Body of pancreas (tissue), 4 donors: ENCODE results near the gene PLCB4. TPM values are rescaled to one million over a fixed set of nuclear protein-coding genes. Genes with fewer than 3 reads are reported as not detected.

ENCODE experiments used
- ATAC-seq: fragments of 150-250 bp; one replicate; pipeline ENCODE4 v1.9.1; 2016
- DNase-seq, 4 donors: peaks; one replicate each; pipeline ENCODE4 v3.0.0-alpha.2; 2019
- H3K27ac ChIP-seq, 4 donors: fragments of 200-600 bp; sonication (generic); 1 replicate in 3 of 4; 2 replicates in 1 of 4; pipeline versions ENCODE4 v1.5.1 to v1.6.1; 2016 to 2019; ENCODE audit warnings: mild to moderate bottlenecking in 1 of 4, mixed read lengths in 1 of 4, moderate library complexity in 1 of 4
- H3K27me3 ChIP-seq, 2 donors: fragments of 200-600 bp; sonication (generic); one replicate each; pipeline ENCODE4 v1.6.0; 2016; ENCODE audit warnings: mild to moderate bottlenecking in 1 of 2
- H3K36me3 ChIP-seq, 2 donors: fragments of 200-600 bp; sonication (generic); replicated peaks in 1 of 2; 2 replicates each; pipeline ENCODE4 v1.5.1; 2016; ENCODE audit warnings: low read depth in 2 of 2; ENCODE audit not compliant: insufficient read depth in 1 of 2
- H3K4me1 ChIP-seq: fragments of 200-600 bp; sonication (generic); one replicate; pipeline ENCODE4 v1.6.0; 2016
- H3K4me3 ChIP-seq, 2 donors: fragments of 200-600 bp; sonication (generic); 1 replicate in 1 of 2; 2 replicates in 1 of 2; pipeline ENCODE4 v1.5.1; 2016 to 2019
- H3K9me3 ChIP-seq, 3 donors: fragments of 200-600 bp; sonication (generic); 1 replicate in 2 of 3; 2 replicates in 1 of 3; pipeline ENCODE4 v1.5.1; 2016
- POLR2A ChIP-seq, 3 donors: fragments of 450-650 bp; IDR thresholded peaks; one replicate each; pipeline ENCODE4 v1.6.1; 2016; ENCODE audit warnings: antibody characterized with exemption in 3 of 3, mild to moderate bottlenecking in 2 of 3
- WGBS, 2 donors: methylation state at CpG; one replicate each; pipeline ENCODE4 v1.1.5; 2017; 5-methylcytosine and 5-hydroxymethylcytosine counted together
- intact Hi-C: fragments of 100-400 bp; cut with DNase I; formaldehyde crosslinking; loops from one replicate; pipeline ENCODE4 v1.15.1; 2023
- total RNA-seq, 2 donors: library from RNA; depleted of rRNA; stranded (reverse); fragments of >200 nt; gene quantifications; one replicate each; pipeline ENCODE4 v1.1.0, GENCODE V29; 2016
- TF ChIP-seq, protein P1 (sequence below), 7 experiments: fragments of 450-650 bp in 4 of 7; fragments of 200-600 bp in 3 of 7; sonication (generic) in 3 of 7; IDR thresholded peaks; one replicate each; pipeline ENCODE4 v1.5.1; 2016 to 2019; ENCODE audit warnings: antibody characterized with exemption in 7 of 7

The PLCB4 gene
- total RNA-seq, 2 donors from 2014 or later, result 1.3 to 3.4 TPM

GRCh38 chr20:9395971-9396370 is 327.1 kb downstream of the PLCB4 start:
- TF ChIP-seq, protein P1, sequence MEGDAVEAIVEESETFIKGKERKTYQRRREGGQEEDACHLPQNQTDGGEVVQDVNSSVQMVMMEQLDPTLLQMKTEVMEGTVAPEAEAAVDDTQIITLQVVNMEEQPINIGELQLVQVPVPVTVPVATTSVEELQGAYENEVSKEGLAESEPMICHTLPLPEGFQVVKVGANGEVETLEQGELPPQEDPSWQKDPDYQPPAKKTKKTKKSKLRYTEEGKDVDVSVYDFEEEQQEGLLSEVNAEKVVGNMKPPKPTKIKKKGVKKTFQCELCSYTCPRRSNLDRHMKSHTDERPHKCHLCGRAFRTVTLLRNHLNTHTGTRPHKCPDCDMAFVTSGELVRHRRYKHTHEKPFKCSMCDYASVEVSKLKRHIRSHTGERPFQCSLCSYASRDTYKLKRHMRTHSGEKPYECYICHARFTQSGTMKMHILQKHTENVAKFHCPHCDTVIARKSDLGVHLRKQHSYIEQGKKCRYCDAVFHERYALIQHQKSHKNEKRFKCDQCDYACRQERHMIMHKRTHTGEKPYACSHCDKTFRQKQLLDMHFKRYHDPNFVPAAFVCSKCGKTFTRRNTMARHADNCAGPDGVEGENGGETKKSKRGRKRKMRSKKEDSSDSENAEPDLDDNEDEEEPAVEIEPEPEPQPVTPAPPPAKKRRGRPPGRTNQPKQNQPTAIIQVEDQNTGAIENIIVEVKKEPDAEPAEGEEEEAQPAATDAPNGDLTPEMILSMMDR (IDR thresholded peaks at IDR 0.05), result no peak
- TF ChIP-seq POLR2A (IDR thresholded peaks at IDR 0.05), result no peak
- Histone ChIP-seq H3K9me3 (no peaks in the 10 kb centered on the region), H3K27ac (no peak overlapping the region), H3K27me3 (no peaks in the 10 kb centered on the region), H3K4me3 (no peak overlapping the region), H3K4me1 (no peaks in the 10 kb centered on the region), H3K36me3 (no peaks in the 10 kb centered on the region)
- intact Hi-C loops, result no loop called here
- DNase-seq (no peak), ATAC-seq (no peak)
- 63 to 75% methylated on average over 1 of the region's 1 CpG for WGBS, 2 donors

DNA sequence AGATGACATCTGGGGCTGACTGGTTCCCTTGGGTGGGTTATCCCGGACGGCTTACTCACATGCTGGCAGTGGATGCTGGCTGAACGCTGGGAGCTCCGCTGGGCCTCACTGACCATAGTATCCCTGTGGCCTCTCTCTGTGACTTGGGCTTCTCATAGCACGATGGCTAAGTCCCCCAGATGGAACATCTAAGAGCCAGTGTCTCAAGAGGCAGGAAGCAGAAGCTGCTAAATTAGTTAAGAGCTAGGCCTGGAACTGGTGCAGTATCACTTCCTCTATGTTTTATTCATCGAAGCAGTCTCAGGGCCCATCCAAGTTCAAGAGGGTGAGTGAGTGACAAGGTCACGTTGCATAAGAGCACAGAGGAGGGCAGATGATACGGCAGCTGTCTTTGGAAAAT is 329.0 kb downstream of the PLCB4 start:
- TF ChIP-seq, protein P1 (IDR thresholded peaks at IDR 0.05), result no peak
- TF ChIP-seq POLR2A (IDR thresholded peaks at IDR 0.05), result no peak
- ATAC-seq, result no peak
- intact Hi-C loops, result no loop called here
- no peaks in the 10 kb centered on the region for H3K27me3 ChIP-seq
- 68 to 70% methylated on average over 7 to 8 of the region's 8 CpGs for WGBS, 2 donors
- no peak overlapping the region for H3K27ac ChIP-seq
- H3K4me3 ChIP-seq, result no peak overlapping the region
- H3K4me1 ChIP-seq, result no peaks in the 10 kb centered on the region
- no peaks in the 10 kb centered on the region for H3K9me3 ChIP-seq
- DNase-seq, result peak in 1 of 4 donors; percentile 51
- no peaks in the 10 kb centered on the region for H3K36me3 ChIP-seq

- no peak for ATAC-seq
- intact Hi-C loops, result no loop called here
- no peak for DNase-seq
- Histone ChIP-seq H3K27ac (no peak overlapping the region), H3K4me3 (no peak overlapping the region), H3K36me3 (no peaks in the 10 kb centered on the region), H3K27me3 (no peaks in the 10 kb centered on the region), H3K4me1 (no peaks in the 10 kb centered on the region), H3K9me3 (no peaks in the 10 kb centered on the region)
- 71 to 80% methylated on average over 4 of the region's 4 CpGs for WGBS, 2 donors
- TF ChIP-seq, protein P1 (IDR thresholded peaks at IDR 0.05), result no peak
Observed at GRCh38 chr20:9398882-9399281, 330.0 kb downstream of the PLCB4 start.

- ATAC-seq (no peak), DNase-seq (no peak)
- no peaks in the 10 kb centered on the region for H3K9me3 ChIP-seq
- 50 to 59% methylated on average over 1 of the region's 1 CpG for WGBS, 2 donors
- intact Hi-C loops, result no loop called here
- H3K4me1 ChIP-seq, result no peaks in the 10 kb centered on the region
- H3K27me3 ChIP-seq, result no peaks in the 10 kb centered on the region
- no peak overlapping the region for H3K27ac ChIP-seq
- no peaks in the 10 kb centered on the region for H3K36me3 ChIP-seq
- TF ChIP-seq POLR2A (IDR thresholded peaks at IDR 0.05), result no peak
- TF ChIP-seq, protein P1 (IDR thresholded peaks at IDR 0.05), result no peak
- H3K4me3 ChIP-seq, result no peak overlapping the region
Observed at GRCh38 chr20:9399322-9399721, 330.4 kb downstream of the PLCB4 start.

- Histone ChIP-seq H3K9me3 (no peaks in the 10 kb centered on the region), H3K36me3 (no peaks in the 10 kb centered on the region), H3K4me3 (no peak overlapping the region), H3K27me3 (no peaks in the 10 kb centered on the region), H3K27ac (no peak overlapping the region), H3K4me1 (no peaks in the 10 kb centered on the region)
- intact Hi-C loops, result no loop called here
- DNase-seq (no peak), ATAC-seq (no peak)
- 53 to 61% methylated on average over 4 of the region's 4 CpGs for WGBS, 2 donors
- no peak for TF ChIP-seq POLR2A (IDR thresholded peaks at IDR 0.05)
- TF ChIP-seq, protein P1 (IDR thresholded peaks at IDR 0.05), result no peak
Observed at GRCh38 chr20:9400171-9401025, 331.5 kb downstream of the PLCB4 start.
